GM18526 (cell line): Measurements from ENCODE around the gene PLCL2.

ENCODE experiments used
- POLR2A ChIP-seq: IDR thresholded peaks from 3 replicates; pipeline ENCODE4 v1.6.1; 2011; ENCODE audit not compliant: insufficient read length; ENCODE audit errors: extremely low read depth

PLCL2 gene

GRCh38 chr3:16998236-16998923 is 113.6 kb downstream of the PLCL2 start:
- no peak for TF ChIP-seq POLR2A

GRCh38 chr3:16999161-16999560 is 114.4 kb downstream of the PLCL2 start:
- TF ChIP-seq POLR2A = no peak

GRCh38 chr3:16999871-17000270 is 115.1 kb downstream of the PLCL2 start:
- no peak for TF ChIP-seq POLR2A

- no peak for TF ChIP-seq POLR2A
Observed at GRCh38 chr3:17003457-17003856, 118.7 kb downstream of the PLCL2 start.

GRCh38 chr3:17006132-17006852 is 121.5 kb downstream of the PLCL2 start:
- no peak for TF ChIP-seq POLR2A

GRCh38 chr3:17007284-17007683 is 122.5 kb downstream of the PLCL2 start:
- no peak for TF ChIP-seq POLR2A

GRCh38 chr3:17009826-17010225 is 125.1 kb downstream of the PLCL2 start:
- no peak for TF ChIP-seq POLR2A

- TF ChIP-seq POLR2A = no peak
Observed at GRCh38 chr3:17011728-17012338, 127.1 kb downstream of the PLCL2 start.

GRCh38 chr3:17013050-17013449 is 128.3 kb downstream of the PLCL2 start:
- TF ChIP-seq POLR2A = no peak

GRCh38 chr3:17013571-17013970 is 128.8 kb downstream of the PLCL2 start:
- no peak for TF ChIP-seq POLR2A

GRCh38 chr3:17014284-17014683 is 129.5 kb downstream of the PLCL2 start:
- no peak for TF ChIP-seq POLR2A

GRCh38 chr3:17014709-17015108 is 130.0 kb downstream of the PLCL2 start:
- TF ChIP-seq POLR2A = no peak

- no peak for TF ChIP-seq POLR2A
Observed at GRCh38 chr3:17021614-17022013, 136.9 kb downstream of the PLCL2 start.

- TF ChIP-seq POLR2A = no peak
Observed at GRCh38 chr3:17023006-17023664, 138.4 kb downstream of the PLCL2 start.

GRCh38 chr3:17025594-17026139 is 140.9 kb downstream of the PLCL2 start:
- TF ChIP-seq POLR2A = no peak
